Loucy (cell line): ENCODE measurements around the gene PRTFDC1.

ENCODE experiments used
- H2AFZ ChIP-seq: fragments of 200-600 bp; sonication (generic); 2 replicates; pipeline ENCODE4 v1.6.0; 2016; ENCODE audit warnings: antibody characterized with exemption, mild to moderate bottlenecking, low read length, moderate library complexity
- H3F3A ChIP-seq: fragments of 200-600 bp; 2 replicates; pipeline ENCODE4 v1.6.0; 2016; ENCODE audit warnings: antibody characterized with exemption, low read depth, mild to moderate bottlenecking
- H3K27me3 ChIP-seq: fragments of 200-600 bp; sonication (generic); 2 replicates; pipeline ENCODE4 v1.6.1; 2014; ENCODE audit warnings: low read length, mild to moderate bottlenecking; ENCODE audit not compliant: insufficient read depth, poor library complexity, severe bottlenecking
- H3K36me3 ChIP-seq: fragments of 200-600 bp; sonication (generic); 2 replicates; pipeline ENCODE4 v1.6.1; 2016; ENCODE audit warnings: low read length; ENCODE audit not compliant: insufficient read depth
- H3K4me1 ChIP-seq: fragments of 200-600 bp; sonication (generic); 2 replicates; pipeline ENCODE4 v1.5.1; 2014; ENCODE audit warnings: low read length, mild to moderate bottlenecking; ENCODE audit not compliant: insufficient read depth, poor library complexity, severe bottlenecking
- H3K4me2 ChIP-seq: fragments of 200-600 bp; sonication (generic); 2 replicates; pipeline ENCODE4 v1.6.0; 2014; ENCODE audit warnings: antibody characterized with exemption, low read length, low read depth, mild to moderate bottlenecking; ENCODE audit not compliant: poor library complexity, severe bottlenecking
- H3K4me3 ChIP-seq: fragments of 200-600 bp; sonication (generic); 2 replicates; pipeline ENCODE4 v1.5.1; 2014; ENCODE audit warnings: low read length, mild to moderate bottlenecking, mixed read lengths; ENCODE audit not compliant: poor library complexity, severe bottlenecking
- H3K79me2 ChIP-seq: fragments of 200-600 bp; sonication (generic); 2 replicates; pipeline ENCODE4 v1.6.1; 2014; ENCODE audit warnings: low read length; ENCODE audit not compliant: insufficient read depth
- H3K9ac ChIP-seq: fragments of 200-600 bp; sonication (generic); 2 replicates; pipeline ENCODE4 v1.6.0; 2014; ENCODE audit warnings: mild to moderate bottlenecking, low read depth, low read length, moderate library complexity; ENCODE audit not compliant: poor library complexity, severe bottlenecking
- H3K9me2 ChIP-seq: fragments of 200-600 bp; sonication (generic); replicated peaks from 2 replicates; pipeline ENCODE4 v1.6.1; 2016; ENCODE audit warnings: low read depth, low read length, mixed read lengths
- H3K9me3 ChIP-seq: fragments of 200-600 bp; sonication (generic); 2 replicates; pipeline ENCODE4 v1.6.1; 2014; ENCODE audit warnings: mild to moderate bottlenecking, antibody characterized with exemption, low read length, low read depth; ENCODE audit not compliant: insufficient read depth
- H4K20me1 ChIP-seq: fragments of 200-600 bp; sonication (generic); 2 replicates; pipeline ENCODE4 v1.6.0; 2014; ENCODE audit warnings: antibody characterized with exemption, low read length, mild to moderate bottlenecking; ENCODE audit not compliant: insufficient read depth, poor library complexity, severe bottlenecking
- EZH2phosphoT487 ChIP-seq: fragments of 200-600 bp; IDR thresholded peaks from 2 replicates; pipeline ENCODE4 v1.6.1; 2018; ENCODE audit warnings: antibody characterized with exemption, mild to moderate bottlenecking, moderate library complexity, borderline replicate concordance
- TF ChIP-seq, protein P1 (sequence below): fragments of 200-600 bp; sonication (generic); conservative IDR thresholded peaks from 2 replicates; pipeline ENCODE4 v1.5.1; 2014; ENCODE audit warnings: mild to moderate bottlenecking, antibody characterized with exemption, low read length

The PRTFDC1 gene

DNA sequence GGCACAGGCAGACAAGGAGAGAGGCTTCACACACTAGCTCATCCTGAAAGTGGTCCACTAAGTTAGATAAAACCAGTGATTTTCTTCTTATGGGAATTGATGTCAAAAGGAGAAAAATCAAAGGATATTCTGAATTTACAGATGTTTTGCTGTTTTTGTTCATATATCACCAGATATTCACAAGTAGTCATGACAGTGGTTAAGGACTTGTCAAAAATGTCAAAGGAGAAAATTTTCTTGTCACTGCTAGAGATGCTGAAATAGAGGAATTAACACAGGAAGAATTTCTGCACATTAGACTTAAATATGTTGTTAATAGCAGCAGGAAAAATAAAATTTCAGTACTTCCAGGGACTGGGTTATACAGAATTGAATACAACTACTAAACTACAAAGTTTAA lies 78.3 kb downstream of the PRTFDC1 start:
- Histone ChIP-seq H3K4me3 (no peak overlapping the region), H3K27me3 (no peaks in the 10 kb centered on the region), H3K9me3 (peaks cover 9% of the 10 kb centered on the region; the same call in 1 of the 2 replicates), H3K79me2 (no peaks in the 10 kb centered on the region), H3K4me2 (no peak overlapping the region), H2AFZ (no peak overlapping the region), H3K4me1 (no peaks in the 10 kb centered on the region), H3K36me3 (no peaks in the 10 kb centered on the region), H3K9ac (no peak overlapping the region), H4K20me1 (no peaks in the 10 kb centered on the region), H3K9me2 (no peaks in the 10 kb centered on the region), H3F3A (no peaks in the 10 kb centered on the region)
- TF ChIP-seq, protein P1, sequence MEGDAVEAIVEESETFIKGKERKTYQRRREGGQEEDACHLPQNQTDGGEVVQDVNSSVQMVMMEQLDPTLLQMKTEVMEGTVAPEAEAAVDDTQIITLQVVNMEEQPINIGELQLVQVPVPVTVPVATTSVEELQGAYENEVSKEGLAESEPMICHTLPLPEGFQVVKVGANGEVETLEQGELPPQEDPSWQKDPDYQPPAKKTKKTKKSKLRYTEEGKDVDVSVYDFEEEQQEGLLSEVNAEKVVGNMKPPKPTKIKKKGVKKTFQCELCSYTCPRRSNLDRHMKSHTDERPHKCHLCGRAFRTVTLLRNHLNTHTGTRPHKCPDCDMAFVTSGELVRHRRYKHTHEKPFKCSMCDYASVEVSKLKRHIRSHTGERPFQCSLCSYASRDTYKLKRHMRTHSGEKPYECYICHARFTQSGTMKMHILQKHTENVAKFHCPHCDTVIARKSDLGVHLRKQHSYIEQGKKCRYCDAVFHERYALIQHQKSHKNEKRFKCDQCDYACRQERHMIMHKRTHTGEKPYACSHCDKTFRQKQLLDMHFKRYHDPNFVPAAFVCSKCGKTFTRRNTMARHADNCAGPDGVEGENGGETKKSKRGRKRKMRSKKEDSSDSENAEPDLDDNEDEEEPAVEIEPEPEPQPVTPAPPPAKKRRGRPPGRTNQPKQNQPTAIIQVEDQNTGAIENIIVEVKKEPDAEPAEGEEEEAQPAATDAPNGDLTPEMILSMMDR: no peak
- no peak for TF ChIP-seq EZH2phosphoT487

DNA sequence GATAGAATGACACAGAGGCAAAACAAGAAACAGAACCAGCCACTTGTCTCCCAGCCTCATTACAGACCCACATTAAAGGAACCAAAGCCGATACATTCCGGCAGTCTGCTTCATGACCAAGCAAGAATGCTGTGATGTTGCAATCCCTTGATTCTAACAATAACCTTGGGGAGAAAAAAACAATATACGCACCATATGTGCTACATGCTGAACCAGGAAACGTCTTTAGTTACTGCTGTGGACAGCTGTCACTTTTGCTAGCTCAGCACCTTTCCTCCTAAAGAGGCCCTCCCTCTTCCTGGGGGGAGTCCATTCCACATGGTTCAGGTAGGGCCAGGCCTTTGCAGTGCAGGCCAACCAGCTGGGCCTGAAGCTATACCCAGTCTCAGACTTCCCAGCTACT lies 79.1 kb downstream of the PRTFDC1 start:
- Histone ChIP-seq H2AFZ (no peak overlapping the region), H3K36me3 (no peaks in the 10 kb centered on the region), H3F3A (no peaks in the 10 kb centered on the region), H3K4me1 (no peaks in the 10 kb centered on the region), H3K9me2 (no peaks in the 10 kb centered on the region), H3K4me2 (no peak overlapping the region), H3K27me3 (no peaks in the 10 kb centered on the region), H4K20me1 (no peaks in the 10 kb centered on the region), H3K9me3 (peaks cover 9% of the 10 kb centered on the region; the same call in 1 of the 2 replicates), H3K9ac (no peak overlapping the region), H3K79me2 (no peaks in the 10 kb centered on the region), H3K4me3 (no peak overlapping the region)
- TF ChIP-seq, protein P1: no peak
- TF ChIP-seq EZH2phosphoT487: no peak

DNA sequence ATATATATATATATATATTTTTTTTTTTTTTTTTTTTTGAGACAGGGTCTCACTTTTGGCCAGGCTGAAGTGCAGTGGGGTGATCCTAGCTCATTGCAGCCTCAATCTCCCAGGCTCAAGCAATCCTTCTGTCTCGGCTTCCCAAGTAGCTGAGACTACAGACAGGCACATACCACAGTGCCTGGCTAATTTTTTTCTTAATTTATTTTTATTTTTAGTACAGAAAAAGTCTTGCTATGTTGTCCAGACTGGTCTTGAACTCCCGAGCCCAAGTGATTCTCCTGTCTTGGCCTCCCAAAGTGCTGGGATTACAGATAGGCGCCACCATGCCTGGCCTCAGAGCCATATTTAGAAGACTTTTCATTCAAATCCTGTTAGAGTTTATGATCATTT lies 79.6 kb downstream of the PRTFDC1 start:
- H3K9me3 ChIP-seq: peaks cover 9% of the 10 kb centered on the region; the same call in 1 of the 2 replicates
- no peaks in the 10 kb centered on the region for H4K20me1 ChIP-seq
- no peaks in the 10 kb centered on the region for H3K9me2 ChIP-seq
- no peak overlapping the region for H2AFZ ChIP-seq
- H3K4me2 ChIP-seq: no peak overlapping the region
- no peak overlapping the region for H3K9ac ChIP-seq
- H3K27me3 ChIP-seq: no peaks in the 10 kb centered on the region
- H3F3A ChIP-seq: no peaks in the 10 kb centered on the region
- H3K4me1 ChIP-seq: no peaks in the 10 kb centered on the region
- no peaks in the 10 kb centered on the region for H3K36me3 ChIP-seq
- H3K4me3 ChIP-seq: no peak overlapping the region
- TF ChIP-seq EZH2phosphoT487: no peak
- TF ChIP-seq, protein P1: no peak
- H3K79me2 ChIP-seq: no peaks in the 10 kb centered on the region
